GM12864 (cell line): ENCODE results near the gene PI4KA.
"Not testable (repeated sequence)": the region's sequence is repeated elsewhere in the genome, so short reads cannot be mapped to it uniquely, and the experiment has no call there.

ENCODE experiments used
- DNase-seq: peaks from one replicate; pipeline ENCODE4 v3.0.0-alpha.2; 2011; ENCODE audit warnings: low read depth
- H3K4me3 ChIP-seq: 2 replicates; pipeline ENCODE4 v1.5.1; 2011; ENCODE audit warnings: mild to moderate bottlenecking, low read depth, low read length, control low read depth
- TF ChIP-seq, protein P1 (sequence below): IDR thresholded peaks from 2 replicates; pipeline ENCODE4 v1.5.1; 2011; ENCODE audit warnings: low read depth, mild to moderate bottlenecking, moderate library complexity, low read length, control low read depth, inconsistent platforms; ENCODE audit errors: missing control alignments

The PI4KA gene

DNA sequence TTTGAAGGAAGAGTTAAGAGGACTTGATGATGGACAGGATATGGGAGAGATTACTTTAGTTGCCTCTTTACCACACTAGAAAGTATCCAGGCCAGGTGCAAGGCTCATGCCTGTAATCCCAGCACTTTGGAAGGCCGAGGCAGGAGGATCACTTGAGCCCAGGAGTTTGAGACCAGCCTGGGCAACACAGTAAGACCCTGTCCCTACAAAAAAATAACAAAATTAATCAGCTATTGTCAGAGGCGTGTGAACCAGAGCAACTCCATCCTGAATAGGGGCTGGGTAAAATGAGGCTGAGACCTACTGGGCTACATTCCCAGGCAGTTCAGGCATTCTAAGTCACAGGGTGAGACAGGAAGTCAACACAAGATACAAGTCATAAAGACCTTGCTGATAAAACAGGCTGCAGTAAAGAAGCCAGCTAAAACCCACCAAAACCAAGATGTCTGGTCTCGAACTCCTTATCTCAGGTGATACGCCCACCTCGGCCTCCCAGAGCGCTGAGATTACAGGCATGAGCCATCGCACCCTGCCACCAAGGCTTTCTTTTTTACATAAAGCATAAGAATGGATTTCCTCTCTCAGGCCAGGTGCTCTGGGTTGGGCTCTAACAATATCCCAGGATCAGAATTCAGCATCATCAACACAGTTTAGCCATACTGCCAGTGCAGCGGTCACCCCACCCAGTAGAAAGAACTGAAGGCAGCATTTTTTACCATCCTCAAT, 17.8 kb downstream of the PI4KA start:
- TF ChIP-seq, protein P1, sequence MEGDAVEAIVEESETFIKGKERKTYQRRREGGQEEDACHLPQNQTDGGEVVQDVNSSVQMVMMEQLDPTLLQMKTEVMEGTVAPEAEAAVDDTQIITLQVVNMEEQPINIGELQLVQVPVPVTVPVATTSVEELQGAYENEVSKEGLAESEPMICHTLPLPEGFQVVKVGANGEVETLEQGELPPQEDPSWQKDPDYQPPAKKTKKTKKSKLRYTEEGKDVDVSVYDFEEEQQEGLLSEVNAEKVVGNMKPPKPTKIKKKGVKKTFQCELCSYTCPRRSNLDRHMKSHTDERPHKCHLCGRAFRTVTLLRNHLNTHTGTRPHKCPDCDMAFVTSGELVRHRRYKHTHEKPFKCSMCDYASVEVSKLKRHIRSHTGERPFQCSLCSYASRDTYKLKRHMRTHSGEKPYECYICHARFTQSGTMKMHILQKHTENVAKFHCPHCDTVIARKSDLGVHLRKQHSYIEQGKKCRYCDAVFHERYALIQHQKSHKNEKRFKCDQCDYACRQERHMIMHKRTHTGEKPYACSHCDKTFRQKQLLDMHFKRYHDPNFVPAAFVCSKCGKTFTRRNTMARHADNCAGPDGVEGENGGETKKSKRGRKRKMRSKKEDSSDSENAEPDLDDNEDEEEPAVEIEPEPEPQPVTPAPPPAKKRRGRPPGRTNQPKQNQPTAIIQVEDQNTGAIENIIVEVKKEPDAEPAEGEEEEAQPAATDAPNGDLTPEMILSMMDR: no peak
- H3K4me3 ChIP-seq: no peak overlapping the region
- no peak for DNase-seq

DNA sequence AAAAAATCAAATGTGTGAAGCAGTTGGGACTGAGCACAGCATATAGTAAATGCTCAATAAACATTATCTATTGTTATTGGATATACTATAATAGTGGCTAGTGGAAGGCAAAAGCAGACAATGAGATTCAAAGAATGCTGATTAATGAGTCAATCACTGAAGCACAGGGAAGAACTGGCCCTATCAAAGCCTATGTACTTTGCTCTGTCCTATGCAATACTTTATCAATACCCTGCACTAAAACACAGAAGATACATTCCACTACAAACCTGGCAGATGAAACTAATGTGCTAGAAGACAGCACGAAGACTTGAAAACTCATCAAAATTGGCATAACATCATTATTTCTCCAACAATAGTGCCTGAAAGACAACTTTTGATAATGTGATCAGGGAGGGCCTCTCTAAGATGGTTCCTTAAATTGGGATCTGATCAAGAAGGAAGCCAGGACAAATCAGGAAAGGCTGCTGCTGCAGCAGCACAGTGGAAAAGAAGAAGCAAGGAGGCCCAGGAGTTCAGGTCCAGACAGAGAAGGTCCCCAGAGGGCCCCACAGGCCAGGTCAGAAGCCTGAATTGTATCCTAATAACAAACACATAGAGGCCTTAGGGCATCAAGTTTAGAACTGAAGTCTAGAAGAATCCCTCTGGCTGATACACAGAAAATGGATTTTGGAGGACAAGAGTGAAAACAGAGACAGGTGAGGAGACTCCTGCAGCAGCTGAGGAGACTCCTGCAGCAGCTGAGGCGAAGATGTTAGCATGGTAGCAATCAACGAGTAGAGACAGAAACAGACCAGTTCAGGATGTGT, 18.6 kb downstream of the PI4KA start:
- TF ChIP-seq, protein P1: no peak
- DNase-seq: no peak
- no peak overlapping the region for H3K4me3 ChIP-seq

DNA sequence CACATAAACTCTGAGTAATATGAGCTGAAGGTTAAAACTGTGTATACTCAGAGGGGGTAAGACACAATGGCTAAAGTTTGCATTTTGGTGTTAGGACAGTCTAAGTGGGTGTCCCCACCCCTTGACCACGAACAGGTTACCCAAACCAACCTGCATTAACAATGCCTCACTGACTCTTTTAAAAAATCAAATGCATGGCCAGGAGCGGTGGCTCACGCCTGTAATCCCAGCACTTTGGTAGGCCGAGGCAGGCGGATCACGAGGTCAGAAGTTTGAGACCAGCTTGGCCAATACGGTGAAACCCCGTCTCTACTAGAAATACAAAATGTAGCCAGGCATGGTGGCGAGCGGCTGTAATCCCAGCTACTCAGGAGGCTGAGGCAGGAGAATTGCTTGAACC, 19.3 kb downstream of the PI4KA start:
- DNase-seq, H3K4me3 ChIP-seq: not testable (repeated sequence)

DNA sequence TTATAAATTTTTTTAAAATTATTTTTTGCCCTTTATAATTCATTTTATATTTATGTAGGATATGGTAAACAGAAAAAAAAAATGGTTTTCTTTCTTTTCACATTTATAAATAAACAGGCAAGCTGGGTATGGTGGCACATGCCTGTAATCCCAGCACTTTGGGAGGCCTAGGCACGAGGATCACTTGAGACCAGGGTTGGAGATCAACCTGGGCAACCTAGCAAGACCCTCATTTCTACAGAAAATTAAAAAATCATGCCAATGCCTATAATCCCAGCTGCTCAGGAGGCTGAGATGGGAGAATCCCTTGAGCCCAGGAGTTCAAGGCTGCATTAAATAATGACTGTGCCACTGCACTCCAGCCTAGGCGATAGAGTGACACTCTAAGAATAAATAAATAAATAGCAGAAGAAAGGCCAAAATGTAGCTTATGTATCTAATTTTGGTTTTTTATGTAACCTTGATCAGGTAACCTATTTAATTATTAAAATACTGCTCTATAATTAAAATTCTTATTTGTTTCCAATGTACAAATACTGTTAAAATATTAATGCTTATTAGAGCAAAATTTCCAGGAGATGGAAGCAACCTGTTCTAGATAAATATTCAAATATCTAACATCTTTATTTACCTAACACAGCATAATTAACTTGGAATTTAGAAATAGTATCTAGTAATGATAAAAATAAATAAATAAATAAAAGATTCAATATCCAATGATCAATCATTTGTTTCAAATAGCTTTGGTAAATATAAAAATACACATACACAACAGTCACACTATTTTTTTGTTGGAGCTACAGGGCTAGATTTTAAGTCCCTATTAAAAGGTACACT, 21.4 kb downstream of the PI4KA start:
- no peak for DNase-seq
- TF ChIP-seq, protein P1: no peak
- no peak overlapping the region for H3K4me3 ChIP-seq

DNA sequence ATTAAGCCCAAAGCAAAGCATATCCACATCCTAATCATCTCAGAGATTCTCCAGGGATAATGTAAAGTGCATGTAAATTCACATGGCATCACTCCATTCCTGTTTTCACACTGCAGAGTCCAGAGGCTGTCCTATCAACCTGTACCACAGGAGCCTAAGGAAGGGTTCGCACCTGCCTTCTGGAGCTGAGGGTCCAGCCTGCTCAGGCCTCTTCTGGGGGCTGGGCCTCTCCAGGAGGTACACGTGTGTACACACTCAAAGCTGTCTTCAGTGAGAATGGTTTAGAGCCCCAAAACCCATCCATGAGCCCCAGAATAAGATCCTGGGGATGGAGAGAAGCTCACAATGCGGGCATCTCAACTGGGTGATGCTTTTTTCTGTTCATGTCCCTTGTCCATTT, 23.9 kb downstream of the PI4KA start:
- H3K4me3 ChIP-seq: no peak overlapping the region
- TF ChIP-seq, protein P1: no peak
- no peak for DNase-seq

DNA sequence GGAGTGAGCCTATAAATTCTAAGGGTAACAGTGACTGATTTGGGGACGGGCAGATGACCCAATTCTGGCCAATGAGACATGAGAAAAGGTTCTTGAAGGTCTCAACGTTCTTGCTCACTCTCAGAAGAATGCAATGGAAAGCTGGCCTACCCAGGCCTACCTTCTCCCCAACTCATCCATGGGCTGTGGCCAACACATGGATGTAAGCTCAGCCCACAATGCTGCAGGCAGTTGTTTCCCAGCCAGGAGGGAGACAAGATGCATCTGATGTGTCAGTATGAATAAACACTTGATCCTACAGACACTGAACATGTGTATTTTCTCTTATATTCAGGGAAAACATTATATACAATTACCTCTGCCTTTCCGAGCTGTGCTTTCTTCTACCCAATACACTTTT, 24.4 kb downstream of the PI4KA start:
- TF ChIP-seq, protein P1: no peak
- no peak overlapping the region for H3K4me3 ChIP-seq
- no peak for DNase-seq

DNA sequence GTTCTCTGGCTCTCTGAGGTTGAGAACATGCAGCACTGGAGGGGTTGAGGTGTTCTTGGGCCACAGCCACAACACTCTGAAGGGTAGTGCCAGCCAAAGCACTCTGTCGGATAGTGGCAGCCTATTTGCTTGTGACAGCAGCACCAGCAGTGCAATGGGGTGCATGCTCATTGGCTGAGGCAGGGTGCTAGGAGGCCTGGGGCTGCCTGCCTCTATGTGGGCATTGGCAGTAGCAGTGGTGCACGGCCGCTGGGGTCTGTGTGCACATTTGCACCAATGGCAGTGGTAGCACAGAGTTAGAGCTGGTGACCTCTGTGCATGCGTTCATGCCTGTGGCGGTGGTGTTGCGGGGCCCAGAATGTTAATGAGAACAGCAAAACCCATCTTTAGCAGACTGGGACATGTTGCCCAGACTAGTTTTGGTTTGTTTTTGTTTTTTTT, 25.4 kb downstream of the PI4KA start:
- TF ChIP-seq, protein P1: no peak
- no peak overlapping the region for H3K4me3 ChIP-seq
- no peak for DNase-seq
